Muscle of back (tissue), 11 donors: Measurements from ENCODE around the gene MERTK. TPM values are rescaled to one million over a fixed set of nuclear protein-coding genes. Genes with fewer than 3 reads are reported as not detected.
"Not testable (repeated sequence)": the region's sequence is repeated elsewhere in the genome, so short reads cannot be mapped to it uniquely, and the experiment has no call there.

Experiments
- DNase-seq, 3 donors: peaks; one replicate each; pipeline versions ENCODE4 v3.0.0 to v3.0.0-alpha.2; 2013
- polyA plus RNA-seq, 10 donors: library from polyadenylated mRNA; unstranded; fragments of 120-200 nt; gene quantifications; one replicate each; pipeline ENCODE4 v1.2.1, GENCODE V29; 2013; ENCODE audit not compliant: insufficient read length in 10 of 10

The MERTK gene
- polyA plus RNA-seq, 10 donors: 3.3 to 5.6 (median 4.4) TPM

DNA sequence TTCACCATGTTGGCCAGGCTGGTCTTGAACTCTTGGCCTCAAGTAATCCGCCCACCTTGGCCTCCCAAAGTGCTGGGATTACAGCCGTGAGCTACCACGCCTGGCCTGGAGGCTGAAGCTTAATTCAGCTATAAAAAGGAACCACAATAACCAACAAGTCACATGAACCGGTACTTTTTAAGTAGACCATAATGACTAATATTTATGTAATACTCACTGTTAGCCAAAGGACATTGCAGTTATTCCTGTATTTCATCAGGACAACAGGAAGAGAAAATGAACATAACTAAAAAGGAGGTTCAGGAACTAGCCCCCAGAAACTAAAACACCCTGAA, 107.6 kb downstream of the MERTK start:
- DNase-seq: no peak

DNA sequence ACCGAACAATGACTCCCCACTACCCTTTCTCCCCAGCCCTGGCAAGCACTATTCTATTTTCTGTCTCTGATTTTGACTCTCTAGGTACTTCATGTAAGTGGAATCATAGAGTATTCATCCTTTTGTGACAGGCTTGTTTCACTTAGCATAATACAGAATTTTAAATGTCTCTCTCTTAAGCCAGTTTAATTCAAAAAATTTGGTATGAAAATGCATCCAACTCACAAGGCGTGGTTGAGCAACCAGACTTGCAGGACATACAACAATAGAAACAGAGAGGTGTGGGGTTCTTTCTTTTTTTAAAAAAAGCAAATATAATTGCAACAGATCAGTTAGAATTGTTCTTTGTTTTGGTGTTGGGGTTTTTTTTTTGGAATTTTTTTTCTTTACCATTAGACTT, 109.1 kb downstream of the MERTK start:
- DNase-seq: no peak

DNA sequence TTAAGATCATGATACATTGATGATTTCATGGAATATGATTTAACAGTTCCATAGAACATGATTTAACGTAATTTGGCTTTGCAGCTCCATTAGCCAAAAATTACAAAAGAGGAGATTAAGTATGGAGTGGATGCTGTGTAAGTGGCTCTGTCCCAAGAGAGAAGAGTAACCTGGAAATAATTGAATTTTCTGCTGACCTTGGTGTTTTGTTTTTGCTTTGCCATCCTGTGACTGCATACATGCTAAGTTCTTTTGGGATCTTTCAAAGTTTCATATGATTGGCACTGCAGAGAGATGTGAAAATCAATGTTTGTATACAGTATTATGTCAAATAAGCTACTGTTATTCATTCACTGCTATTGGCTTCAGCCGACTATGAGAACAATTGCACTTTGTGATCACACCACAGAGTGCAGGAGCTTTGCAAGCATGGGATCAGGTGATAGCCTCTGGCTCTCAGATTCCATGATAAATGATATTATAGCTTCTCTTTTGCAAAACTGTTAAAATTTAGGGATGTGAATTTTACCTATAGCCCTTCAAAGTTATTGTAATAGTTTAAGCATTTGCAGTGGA, 110.6 kb downstream of the MERTK start:
- DNase-seq: no peak

DNA sequence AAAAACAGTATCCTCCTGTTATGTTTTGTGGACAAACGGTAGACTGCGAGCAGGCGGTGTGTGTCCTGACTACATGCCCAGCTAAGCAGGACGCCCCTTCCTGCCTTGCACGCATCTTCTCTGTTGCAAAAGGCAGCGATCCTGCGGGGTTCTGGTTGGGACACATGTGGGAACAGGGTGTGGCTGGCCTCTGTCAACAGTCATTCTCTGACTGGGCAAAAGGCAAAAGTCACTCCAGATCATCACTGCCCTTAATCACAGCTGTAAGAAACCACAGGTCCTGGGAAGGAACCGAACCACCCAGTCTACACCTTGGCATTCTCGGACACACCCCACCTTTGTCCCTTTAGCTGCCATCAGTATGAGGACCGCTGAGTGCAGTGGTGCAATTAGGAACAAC, 112.3 kb downstream of the MERTK start:
- DNase-seq: no peak

DNA sequence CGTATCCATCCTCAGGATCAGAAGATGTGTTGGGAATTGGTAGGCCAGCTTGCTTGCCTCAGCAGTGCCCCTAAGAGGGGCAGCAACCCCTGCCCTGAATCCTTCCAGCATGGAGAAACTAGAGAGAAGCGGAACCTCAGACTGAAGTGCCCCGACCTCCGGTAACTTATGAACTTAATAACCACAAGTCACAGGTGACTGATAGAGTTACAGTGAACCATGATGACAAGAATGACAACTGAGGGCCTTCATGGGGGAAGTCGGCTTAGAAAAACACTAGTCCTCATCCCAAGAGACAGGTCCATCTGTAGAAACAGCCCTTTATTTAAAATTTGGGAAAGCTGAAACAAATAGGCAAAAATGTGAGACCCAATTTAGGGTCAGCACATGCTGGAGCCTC, 114.1 kb downstream of the MERTK start:
- DNase-seq: no peak

DNA sequence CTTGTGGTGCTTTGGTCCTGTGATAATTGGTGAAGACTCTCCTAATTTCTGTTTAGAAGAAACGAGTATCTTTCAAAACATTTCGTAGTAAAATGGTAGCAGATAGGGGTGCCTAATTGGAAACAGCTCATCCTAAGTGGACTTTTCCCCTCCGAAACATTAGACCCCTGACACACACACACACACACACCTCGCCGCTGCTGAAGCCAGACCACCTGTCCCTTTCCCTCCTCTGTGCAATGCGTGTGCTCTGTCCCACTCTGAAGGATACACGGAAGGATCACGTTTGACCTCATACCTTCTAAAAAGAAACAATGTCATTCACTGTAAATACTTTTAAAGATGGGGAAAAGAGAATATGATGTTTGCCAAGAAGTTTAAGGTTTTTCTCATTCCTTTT, 120.4 kb downstream of the MERTK start:
- no peak for DNase-seq

DNA sequence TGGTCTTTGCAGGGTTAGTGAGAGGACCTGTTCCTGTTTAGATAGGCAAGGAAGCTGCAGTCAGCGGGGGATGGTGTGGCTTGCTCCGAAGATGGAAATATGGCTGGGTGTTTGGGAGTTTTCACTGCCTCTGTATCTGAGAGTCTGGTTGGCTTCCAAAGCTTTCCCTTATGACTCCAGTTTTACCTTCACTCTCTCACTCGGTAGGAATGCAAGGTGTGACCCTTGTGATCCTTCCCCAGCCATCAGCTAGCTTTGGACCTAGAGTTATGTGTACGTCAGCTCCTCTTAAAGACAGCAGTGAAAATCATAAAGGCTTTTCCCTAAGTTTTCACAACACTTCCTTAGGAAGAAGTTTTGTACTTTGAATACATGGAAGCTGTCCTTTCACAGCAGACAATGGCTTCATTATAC, 121.2 kb downstream of the MERTK start:
- no peak for DNase-seq

DNA sequence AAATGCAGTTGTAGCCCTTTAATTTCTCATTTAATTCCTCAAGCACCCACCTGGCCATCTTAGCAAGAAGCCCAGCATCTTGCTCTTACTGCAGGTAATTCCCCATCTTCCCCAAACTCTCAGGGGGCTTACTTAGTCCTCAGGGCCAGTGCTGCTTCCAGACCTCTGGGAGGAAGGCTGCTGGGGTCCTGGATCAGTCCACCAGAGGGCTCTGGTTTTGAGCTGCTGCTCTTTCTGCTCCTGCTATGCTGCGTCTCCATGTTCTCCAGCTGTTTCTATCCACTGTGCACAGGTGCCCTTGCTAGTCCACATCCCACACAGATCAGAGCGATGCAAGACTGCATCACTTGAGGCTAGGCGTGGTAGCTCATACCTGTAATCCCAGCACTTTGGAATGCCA, 122.2 kb downstream of the MERTK start:
- no peak for DNase-seq

DNA sequence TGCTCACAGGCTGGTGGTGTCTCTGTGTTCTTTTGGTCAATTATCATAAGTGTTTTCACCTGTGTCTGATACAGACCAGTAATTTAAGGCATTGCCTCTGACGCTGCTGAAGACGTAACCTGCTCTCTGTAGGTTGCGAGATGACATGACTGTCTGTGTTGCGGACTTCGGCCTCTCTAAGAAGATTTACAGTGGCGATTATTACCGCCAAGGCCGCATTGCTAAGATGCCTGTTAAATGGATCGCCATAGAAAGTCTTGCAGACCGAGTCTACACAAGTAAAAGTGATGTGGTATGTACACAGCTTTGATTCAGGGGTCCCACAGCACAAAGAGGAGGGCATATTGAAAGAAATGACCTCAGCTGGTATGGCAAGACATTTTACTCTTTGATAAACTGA, 122.9 kb downstream of the MERTK start:
- no peak for DNase-seq

DNA sequence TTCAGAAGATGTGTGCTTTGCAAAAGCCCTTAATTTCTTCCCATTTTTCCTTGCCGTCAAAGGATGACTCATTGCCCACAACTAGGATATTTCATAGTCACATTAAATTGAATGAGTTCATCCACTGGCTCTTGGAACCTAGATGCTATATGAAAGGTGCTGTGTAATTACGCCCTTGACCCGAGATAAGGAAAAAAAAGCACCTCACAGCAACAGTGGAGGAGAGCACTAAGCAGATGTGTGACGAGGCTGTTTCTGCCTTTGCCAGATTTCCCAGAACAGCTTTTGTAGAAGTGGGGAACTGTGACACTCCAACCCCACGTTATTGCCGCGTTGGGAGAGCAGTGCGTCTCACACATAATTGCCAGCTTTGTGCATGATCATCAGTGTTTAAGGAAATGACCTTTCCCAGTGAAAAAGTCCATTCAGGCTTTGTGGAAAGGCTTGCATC, 123.4 kb downstream of the MERTK start:
- no peak for DNase-seq

DNA sequence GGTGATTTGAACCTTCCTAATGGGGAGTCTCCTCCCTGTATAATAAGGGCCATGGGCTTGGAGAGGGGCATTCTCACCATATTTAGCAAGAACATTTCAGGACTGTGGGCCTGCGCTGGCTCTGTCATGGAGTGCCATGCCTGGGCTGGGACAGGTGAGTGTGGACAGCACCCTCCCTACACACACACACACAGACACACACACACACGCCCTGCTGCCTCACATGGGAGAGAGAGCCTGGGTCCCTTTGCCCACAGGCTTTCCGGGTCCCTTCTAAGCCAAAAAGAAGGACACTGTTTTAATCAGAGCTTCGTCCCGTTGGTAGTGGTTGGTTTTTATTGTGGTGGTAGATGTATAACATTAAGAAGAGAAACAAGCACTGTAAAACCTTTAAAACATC, 125.3 kb downstream of the MERTK start:
- no peak for DNase-seq

DNA sequence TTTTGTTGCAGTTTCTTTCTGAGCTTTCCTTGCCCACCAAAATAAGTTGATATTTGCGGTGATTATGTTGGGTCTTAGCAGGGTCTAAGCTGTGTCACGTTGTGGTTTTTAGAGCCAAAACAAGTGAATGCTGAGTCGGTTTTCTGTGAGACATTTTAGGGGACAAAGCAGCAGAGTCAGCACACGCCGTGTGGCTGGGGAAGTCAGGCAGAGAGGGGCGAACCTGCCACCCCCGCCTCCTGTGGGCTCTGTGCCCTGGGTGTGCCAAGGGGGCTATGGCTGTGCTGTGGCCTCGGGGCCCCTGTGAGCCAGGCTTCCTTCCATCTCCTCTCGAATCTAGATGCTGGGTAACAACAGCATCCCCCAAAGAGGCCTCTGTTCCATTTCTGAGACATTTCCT, 125.8 kb downstream of the MERTK start:
- no peak for DNase-seq

DNA sequence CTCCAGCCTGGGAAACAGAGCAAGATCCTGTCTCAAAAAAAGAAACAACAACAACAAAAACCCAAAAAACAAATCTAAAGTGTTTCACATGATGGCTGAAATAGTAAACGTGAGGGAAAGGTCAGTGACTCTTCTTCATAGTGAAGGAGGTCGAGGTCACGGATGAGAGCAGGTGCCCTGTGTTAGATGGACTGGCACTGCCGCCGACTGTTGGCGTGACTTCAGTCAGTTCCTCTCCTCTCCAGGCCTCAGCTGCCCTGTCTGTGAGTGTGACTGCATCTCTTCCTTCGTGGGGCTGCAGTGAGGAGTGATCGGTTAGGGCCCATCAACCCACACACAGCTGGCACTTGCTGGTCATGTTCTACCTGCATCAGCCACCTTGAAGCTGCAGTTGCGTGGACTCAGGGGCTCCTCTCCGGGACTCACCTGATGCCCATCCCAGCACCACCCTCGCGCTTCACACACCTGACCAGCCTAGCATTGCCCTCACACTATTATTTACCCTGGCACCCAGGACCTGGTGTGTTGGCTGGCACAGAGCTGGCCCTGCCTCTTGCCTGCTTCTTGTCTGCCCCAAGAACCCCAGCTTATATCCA, 126.6 kb downstream of the MERTK start:
- no peak for DNase-seq

DNA sequence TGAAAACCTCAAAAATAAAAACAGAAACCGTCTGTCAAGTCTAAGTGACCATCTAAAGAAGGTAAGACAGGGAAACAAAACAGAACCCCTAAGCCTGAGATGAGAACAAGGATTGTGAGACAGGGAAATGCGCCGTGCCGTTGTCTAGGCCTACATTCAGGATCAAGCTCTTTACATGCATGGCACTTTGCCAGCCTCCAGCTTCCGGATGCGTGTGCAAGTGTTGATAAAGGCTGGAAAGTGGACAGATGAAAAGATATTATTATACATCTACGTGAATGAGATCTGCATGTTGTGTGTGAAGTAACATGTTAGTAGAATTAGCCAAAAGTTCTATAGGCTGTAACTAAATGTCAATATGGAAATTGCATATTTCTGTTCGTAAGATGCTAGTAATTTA, 128.1 kb downstream of the MERTK start:
- no peak for DNase-seq

DNA sequence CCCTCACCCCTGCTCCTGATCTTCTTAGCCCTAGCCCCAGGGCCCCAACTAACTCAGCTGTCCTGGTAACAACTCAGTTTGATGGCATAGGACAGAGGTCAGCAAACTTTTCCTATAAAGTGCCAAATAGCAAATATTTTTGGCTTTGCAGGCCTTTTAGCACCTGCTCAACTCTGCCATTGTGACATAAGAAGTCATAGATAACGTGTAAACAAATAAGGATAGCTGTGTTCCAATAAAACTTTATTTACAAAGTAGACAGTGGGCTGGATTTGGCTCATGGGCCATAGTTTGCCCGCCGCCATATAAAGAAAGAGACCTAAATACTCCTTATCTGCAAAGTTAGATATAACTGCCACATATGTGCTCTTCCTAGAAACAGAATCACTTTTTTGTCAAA, 129.4 kb downstream of the MERTK start:
- no peak for DNase-seq

DNA sequence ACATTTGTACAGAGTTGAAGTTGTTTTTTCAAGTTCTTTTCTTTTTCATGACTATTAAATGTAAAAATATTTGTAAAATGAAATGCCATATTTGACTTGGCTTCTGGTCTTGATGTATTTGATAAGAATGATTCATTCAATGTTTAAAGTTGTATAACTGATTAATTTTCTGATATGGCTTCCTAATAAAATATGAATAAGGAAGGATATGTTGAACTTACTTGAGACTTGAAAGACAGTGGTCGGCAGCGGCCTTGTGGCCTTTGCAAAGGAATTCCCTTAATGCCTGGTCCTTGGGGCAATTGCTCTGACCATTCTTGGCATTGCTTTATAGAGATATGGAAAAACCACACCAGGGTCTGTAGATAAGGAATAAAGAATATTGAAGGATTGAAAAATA, 130.8 kb downstream of the MERTK start:
- DNase-seq: no peak

DNA sequence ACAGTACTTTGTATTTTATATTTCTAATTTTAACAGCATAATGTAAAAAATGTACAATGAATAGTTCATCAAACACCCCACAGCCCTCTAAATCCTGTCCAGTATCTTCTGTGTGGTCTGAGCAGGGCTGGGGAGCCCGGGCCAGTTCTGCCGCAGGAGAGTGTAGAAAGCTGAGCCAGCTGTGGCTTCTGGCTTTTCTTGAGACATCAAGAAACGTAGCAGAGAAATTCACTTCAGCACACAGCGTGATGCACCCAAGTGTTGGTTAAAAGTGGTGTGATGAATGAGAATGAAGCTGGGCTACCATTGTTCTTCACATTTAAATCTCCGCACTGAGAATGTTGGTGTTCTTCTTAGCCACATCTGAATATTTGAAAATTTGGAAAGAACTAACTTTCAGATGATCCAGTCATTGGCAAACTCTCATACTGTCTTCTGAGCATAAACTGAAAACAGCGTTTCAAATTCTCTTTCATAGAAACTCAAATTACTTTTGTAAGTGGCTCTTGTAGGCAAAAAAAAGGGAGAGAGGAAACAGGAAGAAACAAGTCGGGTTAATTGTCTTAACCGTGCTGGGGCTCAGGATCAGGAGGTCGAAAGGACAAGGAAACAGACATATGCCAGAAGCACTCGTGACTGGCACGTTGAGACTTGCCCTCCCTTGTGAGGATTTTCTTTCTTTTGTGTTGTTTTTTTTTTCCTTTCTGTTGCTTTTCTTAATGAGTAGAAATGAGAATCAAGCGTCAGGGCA, 133.2 kb downstream of the MERTK start:
- DNase-seq: peak; percentile 18 to 66 (median 30)

DNA sequence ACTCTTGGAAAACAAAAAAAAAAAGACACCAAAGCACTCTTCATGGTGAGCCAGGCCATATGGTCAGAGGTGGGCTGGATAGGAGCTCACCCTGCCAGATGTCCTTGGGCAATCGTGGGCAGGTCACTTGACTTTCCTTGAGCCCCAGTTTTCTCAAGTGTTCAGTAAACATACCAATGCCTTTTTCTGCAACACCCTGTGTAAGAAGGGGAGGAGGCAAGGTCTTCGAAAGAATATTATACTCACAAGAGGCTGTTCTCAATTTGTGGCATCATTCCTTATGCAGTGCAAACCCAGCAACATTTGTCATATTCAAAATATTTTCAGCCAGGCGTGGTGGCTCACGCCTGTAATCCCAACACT, 133.8 kb downstream of the MERTK start:
- DNase-seq: no peak

DNA sequence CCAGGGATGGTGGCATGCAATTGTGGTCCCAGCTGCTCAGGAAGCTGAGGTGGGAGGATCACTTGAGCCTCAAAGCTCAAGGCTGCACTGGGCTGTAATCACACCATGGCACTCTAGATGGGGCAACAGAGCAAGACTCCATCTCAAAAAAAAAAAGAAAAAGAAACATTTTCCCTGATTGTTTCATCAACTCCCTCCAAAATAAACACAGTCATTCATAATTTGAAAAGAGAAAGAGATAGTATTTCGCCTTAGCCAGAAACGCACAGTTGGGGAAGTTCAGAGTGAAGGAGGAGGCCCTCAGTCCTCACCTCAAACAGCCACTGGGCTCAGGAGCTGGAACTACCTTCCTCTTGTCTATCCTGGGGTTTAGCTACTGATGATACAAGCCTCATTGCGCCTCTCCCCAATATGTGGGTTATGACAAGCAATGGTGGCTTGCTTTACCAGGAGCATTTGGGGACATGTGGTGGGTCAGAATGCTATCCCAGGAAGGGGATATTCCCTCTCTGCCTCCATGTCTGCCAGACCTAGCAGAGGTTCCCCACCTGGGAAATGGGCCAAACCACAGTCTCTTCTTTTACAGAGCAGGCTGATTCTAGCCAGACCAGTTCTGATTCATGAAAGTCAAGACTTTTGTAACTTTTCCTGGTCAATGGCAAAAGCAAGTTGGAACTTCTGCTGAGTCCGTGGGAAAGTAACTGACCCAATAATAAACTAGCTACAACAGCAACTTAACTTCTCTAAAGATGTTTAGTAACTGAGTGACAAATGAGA, 134.5 kb downstream of the MERTK start:
- DNase-seq: peak in 2 of 3 donors; percentile 42 to 49

DNA sequence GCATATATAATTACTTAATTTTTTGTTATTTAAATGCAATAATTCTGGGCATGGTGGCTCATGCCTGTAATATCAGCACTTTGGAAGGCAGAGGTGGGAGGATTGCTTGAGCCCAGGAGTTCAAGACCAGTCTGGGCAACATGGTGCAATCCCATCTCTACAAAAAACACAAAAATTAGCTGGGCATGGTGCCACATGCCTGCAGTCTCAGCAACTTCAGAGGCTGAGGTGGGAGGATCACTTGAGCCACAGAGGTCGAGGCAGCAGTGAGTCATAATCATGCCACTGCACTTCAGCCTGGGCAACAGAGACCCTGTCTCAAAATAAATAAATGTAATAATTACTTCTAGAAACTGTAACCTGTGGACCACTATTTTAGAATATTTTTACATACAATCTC, 135.2 kb downstream of the MERTK start:
- DNase-seq: no peak

DNA sequence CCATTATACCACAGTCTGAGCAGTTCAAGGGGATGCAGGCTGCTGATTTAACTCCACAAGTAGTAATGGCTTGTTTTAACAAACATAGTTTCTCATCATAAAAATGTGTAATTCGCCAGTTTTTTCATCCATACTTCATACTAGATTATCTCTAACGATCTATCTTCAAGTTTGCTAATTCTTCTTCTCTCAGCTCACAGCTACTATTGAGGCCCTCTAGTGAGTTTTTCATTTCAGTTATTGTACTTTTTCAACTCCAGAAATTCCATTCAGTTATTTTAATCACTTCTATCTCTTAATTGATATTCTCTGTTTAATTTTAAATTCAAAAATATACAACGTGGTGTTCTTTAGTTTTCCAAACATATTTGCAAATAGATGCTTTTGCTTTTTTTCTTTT, 136.5 kb downstream of the MERTK start:
- DNase-seq: no peak

DNA sequence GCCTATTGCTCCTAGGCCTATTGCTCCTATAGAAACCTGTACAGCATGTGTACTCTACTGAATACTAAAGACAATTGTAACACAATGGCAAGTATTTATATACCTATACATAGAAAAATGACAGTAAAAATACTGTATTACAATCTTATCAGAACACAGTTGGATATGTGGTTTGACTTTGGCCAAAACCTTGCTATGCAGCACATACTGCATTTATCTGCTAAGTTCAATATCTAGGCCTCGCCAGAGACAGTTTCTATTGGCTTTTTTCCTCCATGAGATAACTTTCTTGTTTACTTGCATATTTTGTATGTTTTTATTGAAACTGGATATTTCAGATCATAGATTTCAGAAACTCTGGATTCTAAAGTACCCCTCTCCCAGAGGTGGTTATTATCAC, 137.4 kb downstream of the MERTK start:
- no peak for DNase-seq

DNA sequence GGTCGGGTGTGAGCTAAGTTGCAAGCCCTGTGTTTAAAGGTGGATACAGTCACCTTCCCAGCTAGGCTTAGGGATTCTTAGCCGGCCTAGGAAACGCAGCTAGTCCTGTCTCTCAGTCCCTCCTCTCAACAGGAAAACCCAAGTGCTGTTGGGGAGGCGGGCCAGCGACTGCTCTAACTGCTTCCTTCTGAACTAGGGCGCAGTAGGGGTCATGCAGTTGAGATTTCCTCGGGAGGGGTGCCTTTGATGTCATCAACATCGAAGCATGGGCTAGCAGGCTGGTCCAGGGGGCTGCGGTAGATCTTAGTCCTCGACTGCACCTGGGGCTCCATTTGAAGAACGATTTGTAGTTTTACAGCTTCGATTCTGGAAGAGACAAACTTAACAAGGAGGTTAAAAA, 141.1 kb downstream of the MERTK start:
- not testable (repeated sequence) for DNase-seq
